Neural progenitor cell (in vitro differentiated cells): Measurements from ENCODE around the gene AIF1. TPM values are rescaled to one million over a fixed set of nuclear protein-coding genes. Genes with fewer than 3 reads are reported as not detected.

Experiments
- DNase-seq: peaks from one replicate; pipeline ENCODE4 v3.0.0-alpha.2; 2016; ENCODE audit warnings: low spot score
- H2AFZ ChIP-seq: fragments of 200-600 bp; sonication (generic); replicated peaks from 2 replicates; pipeline ENCODE4 v1.6.1; 2016; ENCODE audit warnings: antibody characterized with exemption
- H3F3A ChIP-seq: fragments of 200-600 bp; sonication (generic); 2 replicates; pipeline ENCODE4 v1.6.1; 2016; ENCODE audit warnings: antibody characterized with exemption, low read depth
- H3K27ac ChIP-seq: fragments of 200-600 bp; sonication (generic); 2 replicates; pipeline ENCODE4 v1.5.1; 2016; ENCODE audit warnings: mild to moderate bottlenecking
- H3K27me3 ChIP-seq: fragments of 200-600 bp; sonication (generic); 2 replicates; pipeline ENCODE4 v1.6.1; 2016; ENCODE audit warnings: mild to moderate bottlenecking, moderate library complexity
- H3K36me3 ChIP-seq: fragments of 200-600 bp; sonication (generic); 2 replicates; pipeline ENCODE4 v1.5.1; 2016
- H3K4me1 ChIP-seq: fragments of 200-600 bp; sonication (generic); 2 replicates; pipeline ENCODE4 v1.6.1; 2016; ENCODE audit warnings: mixed run types
- H3K4me2 ChIP-seq: fragments of 200-600 bp; sonication (generic); 2 replicates; pipeline ENCODE4 v1.6.1; 2016
- H3K4me3 ChIP-seq: fragments of 200-600 bp; sonication (generic); 2 replicates; pipeline ENCODE4 v1.5.1; 2016
- H3K79me2 ChIP-seq: fragments of 200-600 bp; sonication (generic); 2 replicates; pipeline ENCODE4 v1.6.1; 2016; ENCODE audit warnings: low read depth
- H3K9ac ChIP-seq: fragments of 200-600 bp; sonication (generic); 2 replicates; pipeline ENCODE4 v1.6.1; 2016
- H3K9me3 ChIP-seq: fragments of 200-600 bp; sonication (generic); 2 replicates; pipeline ENCODE4 v1.5.1; 2016; ENCODE audit warnings: low read depth
- H4K20me1 ChIP-seq: fragments of 200-600 bp; sonication (generic); 2 replicates; pipeline ENCODE4 v1.6.1; 2016; ENCODE audit warnings: low read depth
- H3K27ac Mint-ChIP-seq: 3 replicates; pipeline ENCODE4 v1.8.0; 2021; ENCODE audit warnings: mixed read lengths
- H3K27me3 Mint-ChIP-seq: 2 replicates; pipeline ENCODE4 v1.8.0; 2022; ENCODE audit warnings: low read depth, mild to moderate bottlenecking, inconsistent platforms, moderate library complexity, mixed read lengths; ENCODE audit not compliant: insufficient read depth
- H3K36me3 Mint-ChIP-seq: 3 replicates; pipeline ENCODE4 v1.8.0; 2021; ENCODE audit warnings: mixed read lengths
- H3K4me1 Mint-ChIP-seq: 3 replicates; pipeline ENCODE4 v1.8.0; 2021; ENCODE audit warnings: mixed read lengths
- H3K4me3 Mint-ChIP-seq: 3 replicates; pipeline ENCODE4 v1.8.0; 2021; ENCODE audit warnings: mild to moderate bottlenecking, moderate library complexity, mixed read lengths
- H3K9me3 Mint-ChIP-seq: 3 replicates; pipeline ENCODE4 v1.8.0; 2020; ENCODE audit warnings: mixed read lengths
- CTCF ChIP-seq: fragments of 200-600 bp; sonication (generic); IDR thresholded peaks from 2 replicates; pipeline ENCODE4 v1.5.1; 2017; ENCODE audit warnings: antibody characterized with exemption, mild to moderate bottlenecking
- EZH2 ChIP-seq: fragments of 200-600 bp; sonication (generic); IDR thresholded peaks from 2 replicates; pipeline ENCODE4 v1.6.1; 2017; ENCODE audit warnings: antibody characterized with exemption, mild to moderate bottlenecking, moderate library complexity
- EZH2phosphoT487 ChIP-seq: fragments of 200-600 bp; sonication (generic); IDR thresholded peaks from 2 replicates; pipeline ENCODE4 v1.6.1; 2017; ENCODE audit warnings: antibody characterized with exemption
- total RNA-seq: library from RNA; depleted of rRNA; stranded (reverse); fragments of >200 nt; gene quantifications from 2 replicates; pipeline ENCODE4 v1.2.3, GENCODE V29; 2015; ENCODE audit warnings: low replicate concordance

The AIF1 gene
- total RNA-seq, 1 donor from 2014 or later: not detected

GRCh38 chr6:31580807-31581433 lies 34.1 kb upstream of the AIF1 start:
- peak overlapping the region; percentile 44 for H3K9ac ChIP-seq
- peaks cover 11% of the 10 kb centered on the region for H3K4me1 ChIP-seq
- no peaks in the 10 kb centered on the region for H3K36me3 Mint-ChIP-seq
- H3K27me3 Mint-ChIP-seq: peaks cover 17% of the 10 kb centered on the region
- peak overlapping the region; percentile 90 for H3K27ac Mint-ChIP-seq
- no peaks in the 10 kb centered on the region for H3K36me3 ChIP-seq
- peak overlapping the region; percentile 95 for H3K4me3 Mint-ChIP-seq
- H4K20me1 ChIP-seq: no peaks in the 10 kb centered on the region
- H3K4me2 ChIP-seq: peak overlapping the region; percentile 94
- DNase-seq: peak; percentile 93
- H2AFZ ChIP-seq: peak overlapping the region; percentile 87
- peak; percentile 39 for TF ChIP-seq EZH2
- no peak for TF ChIP-seq EZH2phosphoT487
- TF ChIP-seq CTCF: peak; percentile 96
- no peaks in the 10 kb centered on the region for H3K9me3 ChIP-seq
- no peaks in the 10 kb centered on the region for H3K79me2 ChIP-seq
- H3K4me1 Mint-ChIP-seq: peaks cover 15% of the 10 kb centered on the region
- no peaks in the 10 kb centered on the region for H3F3A ChIP-seq
- H3K9me3 Mint-ChIP-seq: no peaks in the 10 kb centered on the region
- peak overlapping the region; percentile 69 for H3K4me3 ChIP-seq
- peaks cover 9% of the 10 kb centered on the region for H3K27me3 ChIP-seq
- no peak overlapping the region for H3K27ac ChIP-seq

- peak overlapping the region; percentile 69 for H3K4me3 ChIP-seq
- peak overlapping the region; percentile 87 for H2AFZ ChIP-seq
- peak overlapping the region; percentile 95 for H3K4me3 Mint-ChIP-seq
Observed at GRCh38 chr6:31581434-31582229, 33.4 kb upstream of the AIF1 start.

DNA sequence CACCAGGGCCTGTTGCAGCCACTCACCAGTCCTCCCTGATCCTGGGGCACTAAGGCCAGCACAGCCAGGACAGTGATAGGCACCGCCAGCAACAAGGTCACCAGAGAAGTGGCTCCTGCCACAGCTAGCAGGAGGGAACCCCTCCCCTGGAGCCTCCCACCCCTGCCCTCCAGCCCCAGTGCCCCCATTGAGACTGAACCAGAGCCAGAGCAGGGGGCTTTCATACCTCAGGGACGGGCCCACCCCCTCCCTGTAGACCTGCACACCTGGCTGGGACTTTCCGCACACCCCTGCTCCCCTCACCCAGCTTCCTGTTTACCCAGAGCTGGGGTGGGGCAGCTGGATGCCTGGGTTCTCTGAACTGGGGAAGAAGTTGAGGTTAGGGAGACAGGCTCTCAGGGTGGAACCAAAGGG lies 32.8 kb upstream of the AIF1 start, which contains the start of gene LTB:
LTB (minus strand) TSS at position 195 of the 414 bp plus-strand sequence; CDS start at position 188, 7 bp downstream.
- H3K36me3 Mint-ChIP-seq: no peaks in the 10 kb centered on the region
- no peak for TF ChIP-seq EZH2phosphoT487
- no peak for TF ChIP-seq EZH2
- TF ChIP-seq CTCF: no peak
- Histone ChIP-seq H3F3A (no peaks in the 10 kb centered on the region), H3K4me2 (peak within 1 kb of the TSS; percentile 94), H3K9ac (peak within 1 kb of the TSS; percentile 44), H4K20me1 (no peaks in the 10 kb centered on the region), H3K27ac (no peak within 1 kb of the TSS), H3K27me3 (peaks cover 9% of the 10 kb centered on the region), H3K4me1 (peaks cover 11% of the 10 kb centered on the region), H3K36me3 (no peaks in the 10 kb centered on the region), H3K4me3 (peak within 1 kb of the TSS; percentile 69), H3K79me2 (no peaks in the 10 kb centered on the region), H3K9me3 (no peaks in the 10 kb centered on the region), H2AFZ (peak within 1 kb of the TSS; percentile 87)
- peaks cover 17% of the 10 kb centered on the region for H3K4me1 Mint-ChIP-seq
- H3K27me3 Mint-ChIP-seq: peaks cover 18% of the 10 kb centered on the region
- DNase-seq: no peak
- H3K27ac Mint-ChIP-seq: peak within 1 kb of the TSS; percentile 90
- peak within 1 kb of the TSS; percentile 95 for H3K4me3 Mint-ChIP-seq
- no peaks in the 10 kb centered on the region for H3K9me3 Mint-ChIP-seq

More at GRCh38 chr6:31581434-31582229, 33.4 kb upstream of the AIF1 start:
- no peaks in the 10 kb centered on the region for H4K20me1 ChIP-seq
- H3K9me3 ChIP-seq: no peaks in the 10 kb centered on the region
- no peaks in the 10 kb centered on the region for H3K36me3 ChIP-seq
- no peaks in the 10 kb centered on the region for H3K9me3 Mint-ChIP-seq
- peak overlapping the region; percentile 44 for H3K9ac ChIP-seq
- peak; percentile 27 for DNase-seq
- peaks cover 17% of the 10 kb centered on the region for H3K27me3 Mint-ChIP-seq
- peaks cover 11% of the 10 kb centered on the region for H3K4me1 ChIP-seq
- no peaks in the 10 kb centered on the region for H3K79me2 ChIP-seq
- H3K4me1 Mint-ChIP-seq: peaks cover 15% of the 10 kb centered on the region
- H3K4me2 ChIP-seq: peak overlapping the region; percentile 94
- peak overlapping the region; percentile 90 for H3K27ac Mint-ChIP-seq
- H3K27me3 ChIP-seq: peaks cover 9% of the 10 kb centered on the region
- no peaks in the 10 kb centered on the region for H3K36me3 Mint-ChIP-seq
- TF ChIP-seq CTCF: no peak
- no peak for TF ChIP-seq EZH2phosphoT487
- no peak for TF ChIP-seq EZH2
- no peaks in the 10 kb centered on the region for H3F3A ChIP-seq
- H3K27ac ChIP-seq: no peak overlapping the region
